Measurements from ENCODE around the gene CALCOCO1. TPM values are rescaled to one million over a fixed set of nuclear protein-coding genes. Genes with fewer than 3 reads are reported as not detected.

Gene CALCOCO1
- total and polyA plus RNA-seq, 2 of the 13 experiments (the other 11 are each of a cell fraction or from before 2014, with no cell fraction given) = 7.7 to 47.7 TPM

GRCh38 chr12:53727310-53728041 lies at the start of gene CALCOCO1 (continued):
- peak; percentile 50; the same call in 1 of the 2 replicates for TF ChIP-seq ZNF280D (CRISPR knock-in tag; IDR thresholded peaks at IDR 0.05)
- peak; percentile 60; the same call in 1 of the 2 replicates for TF ChIP-seq KMT2B (CRISPR knock-in tag; IDR thresholded peaks at IDR 0.05)
- TF ChIP-seq ZNF446 (CRISPR knock-in tag; IDR thresholded peaks at IDR 0.05) = peak; percentile 55; the same call in 1 of the 2 replicates
- TF ChIP-seq YEATS2 (CRISPR knock-in tag; IDR thresholded peaks at IDR 0.05; ENCODE audit: borderline replicate concordance) = peak; percentile 85; the same call in 1 of the 2 replicates
- 0 out of 2 replicates have a peak, but pooled peaks have one; percentile 20 for TF ChIP-seq ZSCAN29 (CRISPR knock-in tag; conservative IDR thresholded peaks at IDR 0.05)
- TF ChIP-seq BCL6 (CRISPR knock-in tag; IDR thresholded peaks at IDR 0.05) = peak; percentile 11; the same call in 1 of the 2 replicates
- 0 out of 2 replicates have a peak, but pooled peaks have one; percentile 64 for TF ChIP-seq ZHX1 (CRISPR knock-in tag; IDR thresholded peaks at IDR 0.05; ENCODE audit: low read depth)
- TF ChIP-seq HINFP (CRISPR knock-in tag; IDR thresholded peaks at IDR 0.05; ENCODE audit: low read depth) = peak; percentile 86
- peak; percentile 86 for TF ChIP-seq ZNF652 (CRISPR knock-in tag; IDR thresholded peaks at IDR 0.05; ENCODE audit: borderline replicate concordance, low read depth)
- peak; percentile 74 for TF ChIP-seq POLR2G (IDR thresholded peaks at IDR 0.05; ENCODE audit: low read depth, low read length)
- no peak for TF ChIP-seq ZNF33B (CRISPR knock-in tag; IDR thresholded peaks at IDR 0.05)
- TF ChIP-seq, protein P1, sequence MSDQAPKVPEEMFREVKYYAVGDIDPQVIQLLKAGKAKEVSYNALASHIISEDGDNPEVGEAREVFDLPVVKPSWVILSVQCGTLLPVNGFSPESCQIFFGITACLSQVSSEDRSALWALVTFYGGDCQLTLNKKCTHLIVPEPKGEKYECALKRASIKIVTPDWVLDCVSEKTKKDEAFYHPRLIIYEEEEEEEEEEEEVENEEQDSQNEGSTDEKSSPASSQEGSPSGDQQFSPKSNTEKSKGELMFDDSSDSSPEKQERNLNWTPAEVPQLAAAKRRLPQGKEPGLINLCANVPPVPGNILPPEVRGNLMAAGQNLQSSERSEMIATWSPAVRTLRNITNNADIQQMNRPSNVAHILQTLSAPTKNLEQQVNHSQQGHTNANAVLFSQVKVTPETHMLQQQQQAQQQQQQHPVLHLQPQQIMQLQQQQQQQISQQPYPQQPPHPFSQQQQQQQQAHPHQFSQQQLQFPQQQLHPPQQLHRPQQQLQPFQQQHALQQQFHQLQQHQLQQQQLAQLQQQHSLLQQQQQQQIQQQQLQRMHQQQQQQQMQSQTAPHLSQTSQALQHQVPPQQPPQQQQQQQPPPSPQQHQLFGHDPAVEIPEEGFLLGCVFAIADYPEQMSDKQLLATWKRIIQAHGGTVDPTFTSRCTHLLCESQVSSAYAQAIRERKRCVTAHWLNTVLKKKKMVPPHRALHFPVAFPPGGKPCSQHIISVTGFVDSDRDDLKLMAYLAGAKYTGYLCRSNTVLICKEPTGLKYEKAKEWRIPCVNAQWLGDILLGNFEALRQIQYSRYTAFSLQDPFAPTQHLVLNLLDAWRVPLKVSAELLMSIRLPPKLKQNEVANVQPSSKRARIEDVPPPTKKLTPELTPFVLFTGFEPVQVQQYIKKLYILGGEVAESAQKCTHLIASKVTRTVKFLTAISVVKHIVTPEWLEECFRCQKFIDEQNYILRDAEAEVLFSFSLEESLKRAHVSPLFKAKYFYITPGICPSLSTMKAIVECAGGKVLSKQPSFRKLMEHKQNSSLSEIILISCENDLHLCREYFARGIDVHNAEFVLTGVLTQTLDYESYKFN (CRISPR knock-in tag; conservative IDR thresholded peaks at IDR 0.05) = no peak; the same call in 1 of the 2 replicates
- 0 out of 2 replicates have a peak, but pooled peaks have one; percentile 27 for TF ChIP-seq ZNF136 (CRISPR knock-in tag; IDR thresholded peaks at IDR 0.05; ENCODE audit: low read depth)
- TF ChIP-seq, protein P2, sequence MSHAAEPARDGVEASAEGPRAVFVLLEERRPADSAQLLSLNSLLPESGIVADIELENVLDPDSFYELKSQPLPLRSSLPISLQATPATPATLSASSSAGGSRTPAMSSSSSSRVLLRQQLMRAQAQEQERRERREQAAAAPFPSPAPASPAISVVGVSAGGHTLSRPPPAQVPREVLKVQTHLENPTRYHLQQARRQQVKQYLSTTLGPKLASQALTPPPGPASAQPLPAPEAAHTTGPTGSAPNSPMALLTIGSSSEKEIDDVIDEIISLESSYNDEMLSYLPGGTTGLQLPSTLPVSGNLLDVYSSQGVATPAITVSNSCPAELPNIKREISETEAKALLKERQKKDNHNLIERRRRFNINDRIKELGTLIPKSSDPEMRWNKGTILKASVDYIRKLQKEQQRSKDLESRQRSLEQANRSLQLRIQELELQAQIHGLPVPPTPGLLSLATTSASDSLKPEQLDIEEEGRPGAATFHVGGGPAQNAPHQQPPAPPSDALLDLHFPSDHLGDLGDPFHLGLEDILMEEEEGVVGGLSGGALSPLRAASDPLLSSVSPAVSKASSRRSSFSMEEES (CRISPR knock-in tag; IDR thresholded peaks at IDR 0.05) = peak; percentile 63; the same call in 1 of the 2 replicates

All from HepG2 (cell line).